Measurements from ENCODE around the gene PPP4R1. TPM values are rescaled to one million over a fixed set of nuclear protein-coding genes. Genes with fewer than 3 reads are reported as not detected.

PPP4R1 gene, protein sequence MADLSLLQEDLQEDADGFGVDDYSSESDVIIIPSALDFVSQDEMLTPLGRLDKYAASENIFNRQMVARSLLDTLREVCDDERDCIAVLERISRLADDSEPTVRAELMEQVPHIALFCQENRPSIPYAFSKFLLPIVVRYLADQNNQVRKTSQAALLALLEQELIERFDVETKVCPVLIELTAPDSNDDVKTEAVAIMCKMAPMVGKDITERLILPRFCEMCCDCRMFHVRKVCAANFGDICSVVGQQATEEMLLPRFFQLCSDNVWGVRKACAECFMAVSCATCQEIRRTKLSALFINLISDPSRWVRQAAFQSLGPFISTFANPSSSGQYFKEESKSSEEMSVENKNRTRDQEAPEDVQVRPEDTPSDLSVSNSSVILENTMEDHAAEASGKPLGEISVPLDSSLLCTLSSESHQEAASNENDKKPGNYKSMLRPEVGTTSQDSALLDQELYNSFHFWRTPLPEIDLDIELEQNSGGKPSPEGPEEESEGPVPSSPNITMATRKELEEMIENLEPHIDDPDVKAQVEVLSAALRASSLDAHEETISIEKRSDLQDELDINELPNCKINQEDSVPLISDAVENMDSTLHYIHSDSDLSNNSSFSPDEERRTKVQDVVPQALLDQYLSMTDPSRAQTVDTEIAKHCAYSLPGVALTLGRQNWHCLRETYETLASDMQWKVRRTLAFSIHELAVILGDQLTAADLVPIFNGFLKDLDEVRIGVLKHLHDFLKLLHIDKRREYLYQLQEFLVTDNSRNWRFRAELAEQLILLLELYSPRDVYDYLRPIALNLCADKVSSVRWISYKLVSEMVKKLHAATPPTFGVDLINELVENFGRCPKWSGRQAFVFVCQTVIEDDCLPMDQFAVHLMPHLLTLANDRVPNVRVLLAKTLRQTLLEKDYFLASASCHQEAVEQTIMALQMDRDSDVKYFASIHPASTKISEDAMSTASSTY
- 192 and 258 TPM in 2 replicates for total RNA-seq

DNA sequence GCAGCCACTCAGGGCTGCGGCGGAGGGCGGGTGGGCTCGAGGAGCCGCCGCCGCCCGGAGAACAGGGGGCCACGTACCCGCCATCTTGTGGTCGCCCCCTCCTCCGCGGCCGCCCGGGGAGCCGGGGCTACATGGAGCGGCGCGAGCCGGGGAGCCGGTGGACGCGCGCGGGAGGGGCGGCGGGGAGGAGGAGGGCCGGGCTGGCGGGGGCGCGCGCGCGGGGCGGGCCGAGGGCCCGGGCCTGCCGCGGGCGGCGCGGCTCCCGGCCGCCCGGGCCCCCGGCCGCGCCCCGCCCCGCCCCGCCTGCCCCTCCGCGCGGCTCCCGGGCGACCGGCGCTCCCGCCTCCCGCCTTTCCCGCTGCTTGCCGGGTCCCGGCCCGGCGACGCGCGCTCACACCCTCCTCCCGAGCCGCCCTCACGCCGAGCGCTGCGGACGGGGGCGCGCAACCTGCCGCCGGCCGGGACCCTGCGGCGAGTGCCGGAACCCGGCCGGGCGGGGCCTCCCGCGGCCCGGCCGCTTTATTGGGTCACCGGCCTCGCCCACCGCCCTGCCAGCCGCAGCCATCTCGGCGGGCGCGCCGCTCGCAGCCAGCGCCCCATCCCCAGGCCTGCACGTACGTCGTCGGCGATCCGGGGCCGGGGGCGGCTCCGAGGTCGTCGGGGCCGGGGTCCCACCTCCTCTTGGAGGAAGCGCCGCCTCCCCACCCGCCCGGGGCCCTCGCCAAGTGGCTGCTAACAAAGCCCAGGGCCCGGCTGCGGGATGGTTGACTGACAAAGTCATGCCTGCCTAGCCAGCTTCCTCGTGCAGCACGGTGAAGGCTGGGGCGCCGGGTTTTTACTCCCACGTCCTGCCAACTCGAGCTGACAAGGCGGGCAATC is at the start of gene PPP4R1:
TSS of gene PPP4R1 (minus strand) at position 159 of the 879 bp plus-strand sequence. CDS start at position 84, 75 bp downstream.

Other genes with a start within 250 kb of the PPP4R1 start
- 79.3 and 81.4 TPM in 2 replicates for gene RALBP1, start 139.0 kb downstream of the PPP4R1 start, total RNA-seq
- 34.5 and 59.5 TPM in 2 replicates for gene RAB31, start 93.7 kb upstream of the PPP4R1 start, total RNA-seq